Kidney epithelial cell (primary cell): ENCODE measurements around the gene CD300E. TPM values are rescaled to one million over a fixed set of nuclear protein-coding genes. Genes with fewer than 3 reads are reported as not detected.
A peak's percentile ranks its signal among the peaks of the same experiment; 100 is the strongest.

Experiments
- DNase-seq: peaks from one replicate; pipeline ENCODE4 v3.0.0-alpha.2; 2010; ENCODE audit warnings: low read depth
- H3K27me3 ChIP-seq: 2 replicates; pipeline ENCODE4 v1.6.0; 2011; ENCODE audit warnings: low read length; ENCODE audit not compliant: control insufficient read depth, insufficient read depth
- H3K36me3 ChIP-seq: 2 replicates; pipeline ENCODE4 v1.5.1; 2011; ENCODE audit warnings: low read length; ENCODE audit not compliant: control insufficient read depth, insufficient read depth
- H3K4me3 ChIP-seq: 2 replicates; pipeline ENCODE4 v1.5.1; 2011; ENCODE audit warnings: low read depth, mild to moderate bottlenecking, control low read depth, low read length
- CTCF ChIP-seq: IDR thresholded peaks from 2 replicates; pipeline ENCODE4 v1.5.1; 2011; ENCODE audit warnings: mild to moderate bottlenecking, moderate library complexity, low read length, control low read depth, inconsistent platforms; ENCODE audit not compliant: insufficient read depth, poor library complexity, severe bottlenecking
- total RNA-seq: library from RNA; depleted of rRNA; stranded (reverse); fragments of >200 nt; gene quantifications from 2 replicates; pipeline ENCODE4 v1.2.3, GENCODE V29; 2015

CD300E gene
- total RNA-seq, 1 donor from 2014 or later: not detected

DNA sequence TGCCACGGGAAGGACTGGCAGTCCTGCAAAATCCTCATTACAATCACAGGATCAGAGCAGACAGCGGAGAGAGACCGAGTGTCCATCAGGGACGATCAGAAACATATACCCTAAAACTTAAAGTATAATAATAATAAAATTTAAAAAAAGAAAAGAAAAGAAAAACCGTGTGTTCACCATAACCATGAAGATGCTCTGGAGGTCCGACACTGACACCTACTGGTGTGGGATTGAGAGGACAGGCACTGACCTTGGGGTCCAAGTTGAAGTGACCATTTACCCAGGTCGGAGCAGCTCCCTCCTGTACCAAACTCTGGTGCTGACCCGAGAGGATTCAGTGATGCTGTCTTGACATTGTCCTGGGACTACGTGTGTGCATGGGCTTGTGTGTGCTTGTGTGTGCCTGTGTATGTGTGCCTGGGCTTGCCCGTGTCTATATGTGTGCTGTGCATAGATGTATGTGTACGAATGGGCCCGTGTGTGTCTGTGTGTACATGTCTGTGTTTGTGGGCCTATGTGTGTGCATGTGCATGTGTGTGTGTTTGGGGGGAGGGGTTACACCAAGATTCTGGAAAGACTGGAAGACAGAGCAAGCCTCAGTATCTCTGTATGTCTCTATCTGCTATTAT is 21.5 kb downstream of the CD300E start:
- Histone ChIP-seq H3K27me3 (peaks cover 20% of the 10 kb centered on the region), H3K36me3 (no peaks in the 10 kb centered on the region), H3K4me3 (no peak overlapping the region)
- no peak for DNase-seq
- TF ChIP-seq CTCF: peak; percentile 72

DNA sequence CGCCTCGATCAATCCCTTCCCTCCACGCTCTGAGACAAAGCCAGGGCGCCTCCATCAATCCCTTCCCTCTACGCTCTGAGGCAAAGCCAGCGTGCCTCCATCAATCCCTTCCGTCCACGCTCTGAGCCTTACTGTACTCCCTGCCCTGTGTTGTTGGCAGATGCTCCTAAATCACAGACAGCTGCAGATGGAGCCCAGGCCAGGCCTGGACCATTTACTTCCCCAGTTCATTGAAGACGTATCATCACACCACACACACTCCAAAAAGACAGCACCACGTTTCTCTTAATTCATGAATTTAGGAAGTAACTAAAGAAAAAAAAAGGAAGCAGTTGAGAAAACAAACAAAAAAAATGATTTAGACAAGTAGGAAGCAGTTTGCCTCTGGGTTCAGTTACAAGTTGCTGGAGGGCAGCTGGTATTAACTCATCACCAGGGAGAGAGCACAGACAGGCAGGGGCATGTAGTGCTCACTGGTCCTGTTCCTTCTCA is 24.0 kb downstream of the CD300E start:
- H3K36me3 ChIP-seq: no peaks in the 10 kb centered on the region
- DNase-seq: no peak
- H3K4me3 ChIP-seq: no peak overlapping the region
- peaks cover 20% of the 10 kb centered on the region for H3K27me3 ChIP-seq
- no peak for TF ChIP-seq CTCF

DNA sequence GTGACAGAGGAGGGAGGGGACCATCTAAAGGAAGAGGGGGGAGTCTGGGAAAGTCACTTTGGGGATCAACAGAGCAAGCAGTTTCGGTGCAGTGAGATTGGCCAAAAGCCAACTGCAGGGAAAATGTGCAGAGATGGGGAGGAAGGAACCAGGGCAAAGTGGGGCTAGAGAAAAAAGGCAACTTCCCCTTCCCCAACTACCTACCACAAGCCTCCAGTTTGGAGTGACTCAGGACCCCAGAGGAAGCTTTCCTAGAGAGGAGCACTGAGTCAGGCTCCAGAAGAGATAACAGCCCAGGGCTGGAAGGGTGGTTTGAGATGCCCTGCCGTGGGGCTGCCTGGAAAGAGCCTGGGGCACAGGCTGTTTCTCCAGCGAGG is 24.5 kb downstream of the CD300E start:
- Histone ChIP-seq H3K36me3 (no peaks in the 10 kb centered on the region), H3K27me3 (peaks cover 19% of the 10 kb centered on the region), H3K4me3 (no peak overlapping the region)
- TF ChIP-seq CTCF: no peak
- DNase-seq: no peak

DNA sequence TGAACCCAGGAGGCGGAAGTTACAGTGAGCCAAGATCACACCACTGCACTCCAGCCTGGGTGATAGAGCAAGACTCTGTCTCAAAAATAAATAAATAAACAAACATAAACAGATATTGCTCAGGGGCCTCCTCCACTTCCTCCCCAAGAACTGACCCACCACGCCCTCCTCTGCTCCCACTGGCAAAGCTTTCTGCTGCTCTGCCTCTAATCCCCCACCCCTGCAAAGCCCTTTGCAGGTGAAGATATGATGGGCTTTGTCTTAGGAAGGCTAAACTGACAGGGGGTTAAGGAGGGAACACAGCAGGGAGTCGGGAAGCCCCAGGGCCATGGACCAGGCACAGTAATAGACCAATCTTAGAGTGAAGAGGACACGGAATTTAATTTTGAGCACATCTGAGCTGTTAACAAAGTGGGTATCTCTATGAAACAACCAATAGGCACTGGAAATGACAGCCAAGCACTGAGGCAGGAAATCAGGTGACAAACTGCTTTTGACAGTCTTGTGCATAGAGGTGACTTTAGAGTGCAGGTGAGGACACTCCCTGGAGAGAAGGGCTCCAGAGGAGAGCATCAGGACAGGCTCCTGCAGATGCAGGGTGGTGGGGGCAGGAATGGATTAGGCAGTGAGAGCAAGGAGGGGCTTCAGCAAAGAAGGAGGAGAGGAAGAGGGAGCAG is 25.1 kb downstream of the CD300E start:
- no peak overlapping the region for H3K4me3 ChIP-seq
- TF ChIP-seq CTCF: no peak
- H3K27me3 ChIP-seq: peaks cover 16% of the 10 kb centered on the region
- no peak for DNase-seq
- H3K36me3 ChIP-seq: no peaks in the 10 kb centered on the region

GRCh38 chr17:74597069-74597790 is 26.3 kb downstream of the CD300E start:
- no peak for TF ChIP-seq CTCF
- Histone ChIP-seq H3K36me3 (no peaks in the 10 kb centered on the region), H3K27me3 (peaks cover 11% of the 10 kb centered on the region)

More at GRCh38 chr17:74597069-74597790, 26.3 kb downstream of the CD300E start:
- H3K4me3 ChIP-seq: no peak overlapping the region
- DNase-seq: no peak
